ENCODE data around the gene ANKRD12. TPM values are rescaled to one million over a fixed set of nuclear protein-coding genes. Genes with fewer than 3 reads are reported as not detected.

The ANKRD12 gene
- polyA plus RNA-seq, 1 donor (not counting 4 experiments of a cell fraction or from before 2014, with no cell fraction given), result 8.0 TPM

DNA sequence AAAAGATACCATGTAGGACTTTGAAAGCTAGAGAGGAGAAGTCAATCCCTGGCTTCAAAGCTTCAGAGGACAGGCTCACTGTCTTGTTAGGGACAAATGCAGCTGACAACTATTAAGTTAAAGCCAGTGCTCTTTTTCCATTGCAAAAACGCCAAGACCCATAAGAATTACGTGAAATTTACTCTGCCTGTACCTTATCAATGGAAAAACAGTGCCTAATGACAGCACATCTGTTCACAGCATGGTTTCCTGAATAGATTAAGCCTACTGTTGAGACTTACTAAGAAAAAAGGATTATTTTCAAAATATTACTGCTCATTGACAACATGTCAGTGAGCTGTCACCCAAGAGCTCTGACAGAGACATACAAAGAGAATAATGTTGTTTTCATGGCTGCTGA is 52.9 kb downstream of the ANKRD12 start:
- H3K36me3 ChIP-seq (ENCODE audit: control insufficient read depth in 2 of 2, extremely low read depth in 1 of 2, insufficient read depth in 2 of 2, low read length in 2 of 2), result peaks cover 2 to 3% of the 10 kb centered on the region in 2 experiments
- DNase-seq (ENCODE audit: low read depth, low spot score) (no peak), FAIRE-seq (no peak)
- H4K20me1 ChIP-seq (ENCODE audit: control insufficient read depth, extremely low read depth, insufficient read depth, low read length), result no peaks in the 10 kb centered on the region
- H3K4me3 ChIP-seq (ENCODE audit: control insufficient read depth in 2 of 3, extremely low read depth in 1 of 3, insufficient read depth in 2 of 3, low read depth in 1 of 3, low read length in 3 of 3), result no peak overlapping the region
- H3K79me2 ChIP-seq (ENCODE audit: control insufficient read depth, insufficient read depth, low read length), result no peaks in the 10 kb centered on the region
- no peak overlapping the region for H3K27ac ChIP-seq (ENCODE audit: control insufficient read depth, insufficient read depth, low read length)
- H3K9ac ChIP-seq (ENCODE audit: control insufficient read depth, extremely low read depth, insufficient read depth, low read length), result no peak overlapping the region
- H3K9me1 ChIP-seq (ENCODE audit: control insufficient read depth, extremely low read depth, insufficient read depth, low read length), result no peaks in the 10 kb centered on the region
- no peaks in the 10 kb centered on the region for H3K9me3 ChIP-seq (ENCODE audit: control insufficient read depth, low read depth, low read length)
- H3K27me3 ChIP-seq (ENCODE audit: control insufficient read depth, extremely low read depth, insufficient read depth, low read length), result no peaks in the 10 kb centered on the region
- H3K4me1 ChIP-seq (ENCODE audit: control insufficient read depth, extremely low read depth, insufficient read depth, low read length), result no peaks in the 10 kb centered on the region
- H2AFZ ChIP-seq (ENCODE audit: control insufficient read depth, low read length), result no peak overlapping the region
- TF ChIP-seq, protein P1, sequence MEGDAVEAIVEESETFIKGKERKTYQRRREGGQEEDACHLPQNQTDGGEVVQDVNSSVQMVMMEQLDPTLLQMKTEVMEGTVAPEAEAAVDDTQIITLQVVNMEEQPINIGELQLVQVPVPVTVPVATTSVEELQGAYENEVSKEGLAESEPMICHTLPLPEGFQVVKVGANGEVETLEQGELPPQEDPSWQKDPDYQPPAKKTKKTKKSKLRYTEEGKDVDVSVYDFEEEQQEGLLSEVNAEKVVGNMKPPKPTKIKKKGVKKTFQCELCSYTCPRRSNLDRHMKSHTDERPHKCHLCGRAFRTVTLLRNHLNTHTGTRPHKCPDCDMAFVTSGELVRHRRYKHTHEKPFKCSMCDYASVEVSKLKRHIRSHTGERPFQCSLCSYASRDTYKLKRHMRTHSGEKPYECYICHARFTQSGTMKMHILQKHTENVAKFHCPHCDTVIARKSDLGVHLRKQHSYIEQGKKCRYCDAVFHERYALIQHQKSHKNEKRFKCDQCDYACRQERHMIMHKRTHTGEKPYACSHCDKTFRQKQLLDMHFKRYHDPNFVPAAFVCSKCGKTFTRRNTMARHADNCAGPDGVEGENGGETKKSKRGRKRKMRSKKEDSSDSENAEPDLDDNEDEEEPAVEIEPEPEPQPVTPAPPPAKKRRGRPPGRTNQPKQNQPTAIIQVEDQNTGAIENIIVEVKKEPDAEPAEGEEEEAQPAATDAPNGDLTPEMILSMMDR (optimal IDR thresholded peaks at IDR 0.05 in 1 of 3, IDR thresholded peaks at IDR 0.05 in 1 of 3, conservative IDR thresholded peaks at IDR 0.05 in 1 of 3; ENCODE audit: extremely low read depth in 1 of 3, insufficient read depth in 2 of 3, low read length in 3 of 3), result no peak
- TF ChIP-seq EZH2 (IDR thresholded peaks at IDR 0.05; ENCODE audit: low read length), result no peak
- no peak overlapping the region for H3K4me2 ChIP-seq (ENCODE audit: control insufficient read depth, extremely low read depth, insufficient read depth, low read depth, low read length)
- dilution Hi-C loops (cut with MboI; ENCODE audit: extremely low pct_ligation_motif_present, low sequenced_read_pairs), result no loop called here

- TF ChIP-seq EZH2 (IDR thresholded peaks at IDR 0.05; ENCODE audit: low read length), result no peak
- TF ChIP-seq, protein P1 (optimal IDR thresholded peaks at IDR 0.05 in 1 of 3, IDR thresholded peaks at IDR 0.05 in 1 of 3, conservative IDR thresholded peaks at IDR 0.05 in 1 of 3; ENCODE audit: extremely low read depth in 1 of 3, insufficient read depth in 2 of 3, low read length in 3 of 3), result no peak
- Histone ChIP-seq H3K79me2 (ENCODE audit: control insufficient read depth, insufficient read depth, low read length) (no peaks in the 10 kb centered on the region), H3K27me3 (ENCODE audit: control insufficient read depth, extremely low read depth, insufficient read depth, low read length) (no peaks in the 10 kb centered on the region), H3K4me2 (ENCODE audit: control insufficient read depth, extremely low read depth, insufficient read depth, low read depth, low read length) (no peak overlapping the region), H4K20me1 (ENCODE audit: control insufficient read depth, extremely low read depth, insufficient read depth, low read length) (no peaks in the 10 kb centered on the region), H3K27ac (ENCODE audit: control insufficient read depth, insufficient read depth, low read length) (no peak overlapping the region), H3K9ac (ENCODE audit: control insufficient read depth, extremely low read depth, insufficient read depth, low read length) (no peak overlapping the region), H3K4me3 (ENCODE audit: control insufficient read depth in 2 of 3, extremely low read depth in 1 of 3, insufficient read depth in 2 of 3, low read depth in 1 of 3, low read length in 3 of 3) (no peak overlapping the region), H3K36me3 (ENCODE audit: control insufficient read depth in 2 of 2, extremely low read depth in 1 of 2, insufficient read depth in 2 of 2, low read length in 2 of 2) (peaks cover 0 to 3% of the 10 kb centered on the region in 2 experiments), H3K9me1 (ENCODE audit: control insufficient read depth, extremely low read depth, insufficient read depth, low read length) (no peaks in the 10 kb centered on the region), H3K9me3 (ENCODE audit: control insufficient read depth, low read depth, low read length) (no peaks in the 10 kb centered on the region), H2AFZ (ENCODE audit: control insufficient read depth, low read length) (no peak overlapping the region), H3K4me1 (ENCODE audit: control insufficient read depth, extremely low read depth, insufficient read depth, low read length) (no peaks in the 10 kb centered on the region)
- FAIRE-seq, result no peak
- dilution Hi-C loops (cut with MboI; ENCODE audit: extremely low pct_ligation_motif_present, low sequenced_read_pairs), result no loop called here
- DNase-seq (ENCODE audit: low read depth, low spot score), result no peak
Measured at GRCh38 chr18:9191658-9192256, 55.2 kb downstream of the ANKRD12 start.
